ENCODE measurements around the gene FAM83C.

FAM83C gene

GRCh38 chr20:35283441-35284266 lies 8.6 kb downstream of the FAM83C start:
- peak; percentile 35 to 45 for DNase-seq

GRCh38 chr20:35281506-35282101 lies 10.6 kb downstream of the FAM83C start:
- DNase-seq, result no peak

- DNase-seq, result no peak
Measured at GRCh38 chr20:35280523-35280922, 11.7 kb downstream of the FAM83C start.

GRCh38 chr20:35279533-35280174 lies 12.6 kb downstream of the FAM83C start:
- DNase-seq, result no peak

- DNase-seq, result no peak
Measured at GRCh38 chr20:35279040-35279439, 13.2 kb downstream of the FAM83C start.

- DNase-seq, result peak; percentile 90
Measured at GRCh38 chr20:35277531-35278395, 14.5 kb downstream of the FAM83C start, which contains the start of gene MMP24OS. TSS of gene MMP24OS (minus strand) at chr20:35278122. CDS start at chr20:35277929, 193 bp downstream.

GRCh38 chr20:35277127-35277526 lies 15.1 kb downstream of the FAM83C start:
- no peak for DNase-seq

- no peak for DNase-seq
Measured at GRCh38 chr20:35276408-35276807, 15.8 kb downstream of the FAM83C start.

- DNase-seq, result no peak
Measured at GRCh38 chr20:35275741-35276251, 16.4 kb downstream of the FAM83C start.

- no peak for DNase-seq
Measured at GRCh38 chr20:35274172-35275092, 17.8 kb downstream of the FAM83C start.

- no peak for DNase-seq
Measured at GRCh38 chr20:35273449-35274171, 18.6 kb downstream of the FAM83C start.

GRCh38 chr20:35271904-35272303 lies 20.3 kb downstream of the FAM83C start:
- no peak for DNase-seq

GRCh38 chr20:35271073-35271882 lies 20.9 kb downstream of the FAM83C start:
- no peak for DNase-seq

GRCh38 chr20:35270021-35270902 lies 22.0 kb downstream of the FAM83C start:
- no peak for DNase-seq

- peak; percentile 10 to 49 for DNase-seq
Measured at GRCh38 chr20:35269055-35269781, 23.0 kb downstream of the FAM83C start.

- no peak for DNase-seq
Measured at GRCh38 chr20:35267092-35267491, 25.1 kb downstream of the FAM83C start.

GRCh38 chr20:35264755-35265154 lies 27.5 kb downstream of the FAM83C start:
- DNase-seq, result no peak
